Osteocyte (in vitro differentiated cells): ENCODE data around the gene COPE. TPM values are rescaled to one million over a fixed set of nuclear protein-coding genes. Genes with fewer than 3 reads are reported as not detected.

Source experiments
- DNase-seq: peaks from one replicate; pipeline ENCODE4 v3.0.0; 2021; ENCODE audit warnings: mixed read lengths; ENCODE audit not compliant: unreplicated experiment; ENCODE audit errors: extremely low spot score
- H3K27ac Mint-ChIP-seq: one replicate; pipeline ENCODE4 v1.8.0; 2021; ENCODE audit warnings: mild to moderate bottlenecking, mixed read lengths; ENCODE audit not compliant: unreplicated experiment
- H3K27me3 Mint-ChIP-seq: one replicate; pipeline ENCODE4 v1.8.0; 2021; ENCODE audit warnings: mixed read lengths; ENCODE audit not compliant: unreplicated experiment
- H3K36me3 Mint-ChIP-seq: one replicate; pipeline ENCODE4 v1.8.0; 2021; ENCODE audit warnings: mixed read lengths; ENCODE audit not compliant: unreplicated experiment
- H3K4me1 Mint-ChIP-seq: one replicate; pipeline ENCODE4 v1.8.0; 2021; ENCODE audit warnings: mixed read lengths; ENCODE audit not compliant: unreplicated experiment
- H3K4me3 Mint-ChIP-seq: one replicate; pipeline ENCODE4 v1.8.0; 2021; ENCODE audit warnings: mild to moderate bottlenecking, moderate library complexity, mixed read lengths; ENCODE audit not compliant: unreplicated experiment
- H3K9me3 Mint-ChIP-seq: one replicate; pipeline ENCODE4 v1.8.0; 2021; ENCODE audit warnings: mixed read lengths; ENCODE audit not compliant: unreplicated experiment
- CTCF ChIP-seq: fragments of 200-600 bp; sonication (generic); IDR thresholded peaks from 2 replicates; pipeline ENCODE4 v1.5.0; 2021; ENCODE audit warnings: antibody characterized with exemption, mild to moderate bottlenecking, moderate library complexity
- total RNA-seq: library from RNA; stranded (reverse); gene quantifications from 2 replicates; pipeline ENCODE4 v1.2.1, GENCODE V29; 2021

Gene COPE
- total RNA-seq, 1 donor from 2014 or later, result 175 TPM

- no peak overlapping the region for H3K27ac Mint-ChIP-seq
- peaks cover 11% of the 10 kb centered on the region for H3K4me1 Mint-ChIP-seq
- no peaks in the 10 kb centered on the region for H3K9me3 Mint-ChIP-seq
- no peaks in the 10 kb centered on the region for H3K27me3 Mint-ChIP-seq
- DNase-seq, result no peak
- no peak for TF ChIP-seq CTCF
- peaks cover 23% of the 10 kb centered on the region for H3K36me3 Mint-ChIP-seq
- no peak overlapping the region for H3K4me3 Mint-ChIP-seq
Observed at GRCh38 chr19:18868380-18869022, 50.7 kb downstream of the COPE start.

GRCh38 chr19:18867751-18868150 lies 51.4 kb downstream of the COPE start:
- DNase-seq, result no peak
- Mint-ChIP-seq H3K36me3 (peaks cover 19% of the 10 kb centered on the region), H3K4me3 (no peak overlapping the region), H3K9me3 (no peaks in the 10 kb centered on the region), H3K27me3 (no peaks in the 10 kb centered on the region), H3K4me1 (peaks cover 11% of the 10 kb centered on the region), H3K27ac (no peak overlapping the region)
- TF ChIP-seq CTCF, result no peak

- H3K27me3 Mint-ChIP-seq, result no peaks in the 10 kb centered on the region
- no peak for TF ChIP-seq CTCF
- no peak overlapping the region for H3K4me3 Mint-ChIP-seq
- no peak for DNase-seq
- H3K4me1 Mint-ChIP-seq, result peaks cover 11% of the 10 kb centered on the region
- H3K36me3 Mint-ChIP-seq, result peaks cover 22% of the 10 kb centered on the region
- no peaks in the 10 kb centered on the region for H3K9me3 Mint-ChIP-seq
- H3K27ac Mint-ChIP-seq, result no peak overlapping the region
Observed at GRCh38 chr19:18867199-18867598, 52.0 kb downstream of the COPE start.

- no peak for TF ChIP-seq CTCF
- Mint-ChIP-seq H3K27me3 (no peaks in the 10 kb centered on the region), H3K27ac (no peak overlapping the region), H3K4me1 (peaks cover 8% of the 10 kb centered on the region), H3K4me3 (no peak overlapping the region), H3K9me3 (no peaks in the 10 kb centered on the region), H3K36me3 (peaks cover 25% of the 10 kb centered on the region)
- no peak for DNase-seq
Observed at GRCh38 chr19:18866800-18867123, 52.4 kb downstream of the COPE start.

GRCh38 chr19:18865973-18866799 lies 53.0 kb downstream of the COPE start:
- Mint-ChIP-seq H3K9me3 (no peaks in the 10 kb centered on the region), H3K27ac (no peak overlapping the region), H3K36me3 (peaks cover 22% of the 10 kb centered on the region), H3K4me3 (no peak overlapping the region), H3K4me1 (peaks cover 4% of the 10 kb centered on the region), H3K27me3 (no peaks in the 10 kb centered on the region)
- peak; percentile 100 for TF ChIP-seq CTCF
- DNase-seq, result peak; percentile 92
